H9 (cell line): ENCODE data around the gene MRPL20. TPM values are rescaled to one million over a fixed set of nuclear protein-coding genes. Genes with fewer than 3 reads are reported as not detected.

Source experiments
- DNase-seq: peaks from one replicate; pipeline ENCODE4 v3.0.0-alpha.2; 2017
- H2AFZ ChIP-seq: one replicate; pipeline ENCODE4 v1.6.1; 2013; ENCODE audit warnings: mild to moderate bottlenecking, low read length, control low read depth, moderate library complexity
- H2AK5ac ChIP-seq: 2 replicates; pipeline ENCODE4 v1.6.1; 2013; ENCODE audit warnings: low read length, control low read depth, mixed read lengths; ENCODE audit not compliant: insufficient read length
- H2BK120ac ChIP-seq: one replicate; pipeline ENCODE4 v1.6.1; 2013; ENCODE audit warnings: low read depth, mild to moderate bottlenecking, low read length, control low read depth, inconsistent platforms; ENCODE audit not compliant: poor library complexity, severe bottlenecking
- H2BK12ac ChIP-seq: 2 replicates; pipeline ENCODE4 v1.6.1; 2013; ENCODE audit warnings: low read length, control low read depth, mixed read lengths, low read depth; ENCODE audit not compliant: insufficient read length
- H2BK15ac ChIP-seq: 2 replicates; pipeline ENCODE4 v1.6.1; 2013; ENCODE audit warnings: low read depth, low read length, control low read depth
- H2BK20ac ChIP-seq: one replicate; pipeline ENCODE4 v1.6.1; 2013; ENCODE audit warnings: low read depth, mild to moderate bottlenecking, low read length, control low read depth, inconsistent platforms; ENCODE audit not compliant: poor library complexity, severe bottlenecking
- H2BK5ac ChIP-seq: 2 replicates; pipeline ENCODE4 v1.6.1; 2013; ENCODE audit warnings: low read length, control low read depth, mixed read lengths; ENCODE audit not compliant: insufficient read length
- H3K14ac ChIP-seq: 2 replicates; pipeline ENCODE4 v1.6.1; 2013; ENCODE audit warnings: low read length, control low read depth; ENCODE audit not compliant: insufficient read depth
- H3K18ac ChIP-seq: 2 replicates; pipeline ENCODE4 v1.6.1; 2013; ENCODE audit warnings: low read depth, mild to moderate bottlenecking, mixed read lengths, low read length, control low read depth; ENCODE audit not compliant: insufficient read length
- H3K23ac ChIP-seq: 2 replicates; pipeline ENCODE4 v1.6.1; 2013; ENCODE audit warnings: low read length, control low read depth, mixed read lengths, low read depth; ENCODE audit not compliant: insufficient read length
- H3K23me2 ChIP-seq: 2 replicates; pipeline ENCODE4 v1.6.1; 2013; ENCODE audit warnings: low read depth, mild to moderate bottlenecking, mixed read lengths, low read length, control low read depth; ENCODE audit not compliant: insufficient read length, poor library complexity, severe bottlenecking
- H3K27ac ChIP-seq: 2 replicates; pipeline ENCODE4 v1.5.1; 2013; ENCODE audit warnings: low read length, control low read depth, mixed read lengths, low read depth; ENCODE audit not compliant: insufficient read length
- H3K27me3 ChIP-seq: 2 replicates; pipeline ENCODE4 v1.6.1; 2013; ENCODE audit warnings: low read length, control low read depth, inconsistent platforms; ENCODE audit not compliant: insufficient read depth
- H3K4ac ChIP-seq: 2 replicates; pipeline ENCODE4 v1.6.1; 2013; ENCODE audit warnings: low read depth, mild to moderate bottlenecking, control low read depth, inconsistent platforms, low read length, moderate library complexity
- H3K4me1 ChIP-seq: 2 replicates; pipeline ENCODE4 v1.6.1; 2013; ENCODE audit warnings: low read length, control low read depth, inconsistent platforms; ENCODE audit not compliant: insufficient read depth
- H3K4me2 ChIP-seq: 2 replicates; pipeline ENCODE4 v1.6.1; 2013; ENCODE audit warnings: low read length, control low read depth, mixed read lengths; ENCODE audit not compliant: insufficient read length, insufficient read depth
- H3K56ac ChIP-seq: 2 replicates; pipeline ENCODE4 v1.6.1; 2013; ENCODE audit warnings: low read depth, mild to moderate bottlenecking, mixed read lengths, low read length, control low read depth; ENCODE audit not compliant: insufficient read length
- H3K79me1 ChIP-seq: 2 replicates; pipeline ENCODE4 v1.6.1; 2013; ENCODE audit warnings: low read depth, mild to moderate bottlenecking, moderate library complexity, low read length, control low read depth, inconsistent platforms; ENCODE audit not compliant: insufficient read depth, poor library complexity, severe bottlenecking
- H3K79me2 ChIP-seq: 2 replicates; pipeline ENCODE4 v1.6.1; 2013; ENCODE audit warnings: low read length, control low read depth, inconsistent platforms; ENCODE audit not compliant: insufficient read depth
- H3K9ac ChIP-seq: 2 replicates; pipeline ENCODE4 v1.6.1; 2013; ENCODE audit warnings: low read length, control low read depth, mixed read lengths; ENCODE audit not compliant: insufficient read length; ENCODE audit errors: extremely low read depth
- H3K9me3 ChIP-seq: one replicate; pipeline ENCODE4 v1.6.1; 2013; ENCODE audit warnings: low read depth, low read length, inconsistent platforms; ENCODE audit not compliant: control insufficient read depth
- H3T11ph ChIP-seq: one replicate; pipeline ENCODE4 v1.6.1; 2013; ENCODE audit warnings: mild to moderate bottlenecking, low read length, control low read depth, inconsistent platforms
- H4K20me1 ChIP-seq: one replicate; pipeline ENCODE4 v1.6.1; 2013; ENCODE audit not compliant: control insufficient read depth, insufficient read length, insufficient read depth
- H4K5ac ChIP-seq: 2 replicates; pipeline ENCODE4 v1.6.1; 2013; ENCODE audit warnings: low read depth, mild to moderate bottlenecking, mixed read lengths, low read length, control low read depth; ENCODE audit not compliant: insufficient read length
- H4K8ac ChIP-seq: replicated peaks from 2 replicates; pipeline ENCODE4 v1.6.1; 2013; ENCODE audit warnings: low read length, control low read depth, mixed read lengths, low read depth; ENCODE audit not compliant: insufficient read length
- H4K91ac ChIP-seq: 2 replicates; pipeline ENCODE4 v1.6.1; 2013; ENCODE audit warnings: low read depth, mild to moderate bottlenecking, moderate library complexity, mixed read lengths, low read length, control low read depth; ENCODE audit not compliant: insufficient read length
- H3K27ac Mint-ChIP-seq, 3 experiments: 2 replicates in 2 of 3; 3 replicates in 1 of 3; pipeline ENCODE4 v1.8.0; 2020 to 2021; ENCODE audit warnings: mixed read lengths in 3 of 3, mild to moderate bottlenecking in 1 of 3, moderate library complexity in 1 of 3
- H3K27me3 Mint-ChIP-seq: 2 replicates; pipeline ENCODE4 v1.8.0; 2021; ENCODE audit warnings: low read depth, mild to moderate bottlenecking, moderate library complexity, mixed read lengths
- H3K36me3 Mint-ChIP-seq, 3 experiments: 2 replicates in 2 of 3; 3 replicates in 1 of 3; pipeline ENCODE4 v1.8.0; 2020 to 2021; ENCODE audit warnings: low read depth in 3 of 3, mixed read lengths in 3 of 3; ENCODE audit not compliant: insufficient read depth in 1 of 3
- H3K4me1 Mint-ChIP-seq, 2 experiments: 2 replicates each; pipeline ENCODE4 v1.8.0; 2020; ENCODE audit warnings: mixed read lengths in 2 of 2
- H3K4me3 Mint-ChIP-seq, 2 experiments: 2 replicates in 1 of 2; 3 replicates in 1 of 2; pipeline ENCODE4 v1.8.0; 2020 to 2021; ENCODE audit warnings: mild to moderate bottlenecking in 2 of 2, mixed read lengths in 2 of 2, moderate library complexity in 1 of 2
- H3K9me3 Mint-ChIP-seq, 2 experiments: 2 replicates in 1 of 2; 3 replicates in 1 of 2; pipeline ENCODE4 v1.8.0; 2020; ENCODE audit warnings: mild to moderate bottlenecking in 2 of 2, mixed read lengths in 2 of 2, moderate library complexity in 1 of 2
- WGBS: extraction: QIAGEN DNeasy Blood & Tissue Kit; methylation state at CpG from one replicate; pipeline ENCODE4 v1.1.7; 2013; ENCODE audit warnings: missing lambda C conversion rate, low lambda C conversion rate, mixed read lengths; ENCODE audit not compliant: insufficient read length; ENCODE audit errors: extremely low coverage; 5-methylcytosine and 5-hydroxymethylcytosine counted together
- total RNA-seq: library from RNA; stranded (reverse); gene quantifications from 2 replicates; pipeline ENCODE4 v1.2.1, GENCODE V29; 2021
- TF ChIP-seq, protein P1 (sequence below): fragments of 200-600 bp; sonication (generic); conservative IDR thresholded peaks from 3 replicates; pipeline ENCODE4 v1.8.0; 2021; ENCODE audit warnings: antibody characterized with exemption, mild to moderate bottlenecking

The MRPL20 gene
- total RNA-seq, 1 experiment from 2014 or later: 162 TPM

DNA sequence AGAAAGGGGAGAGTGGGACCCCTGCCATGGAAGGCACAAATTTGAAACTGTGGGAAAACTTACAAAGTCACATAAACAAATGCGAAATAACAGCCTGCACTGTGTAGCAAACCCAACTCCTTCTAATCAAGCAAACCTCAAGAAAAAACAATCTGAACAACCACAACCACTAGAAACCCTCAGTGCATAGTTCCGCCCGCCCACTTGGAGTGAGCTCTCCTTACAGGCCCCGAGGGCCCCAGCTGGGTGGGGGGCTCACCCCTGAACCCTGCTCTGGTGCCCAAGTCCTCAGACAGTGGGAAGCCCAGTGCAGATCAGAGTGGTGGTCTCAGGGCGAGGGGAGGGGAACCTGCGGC is 47.8 kb downstream of the MRPL20 start:
- Histone ChIP-seq H3K79me1 (no peaks in the 10 kb centered on the region), H3K79me2 (no peaks in the 10 kb centered on the region), H3T11ph (no peak overlapping the region), H2BK120ac (no peak overlapping the region), H2BK12ac (no peak overlapping the region), H3K4me2 (no peak overlapping the region), H4K5ac (no peak overlapping the region), H3K4me1 (peaks cover 2% of the 10 kb centered on the region; the same call in 1 of the 2 replicates), H2AK5ac (no peak overlapping the region), H3K18ac (no peak overlapping the region), H3K14ac (no peak overlapping the region), H2BK5ac (no peak overlapping the region), H3K27ac (no peak overlapping the region), H3K23me2 (peaks cover 4% of the 10 kb centered on the region), H4K91ac (no peak overlapping the region), H3K9ac (no peak overlapping the region), H2AFZ (no peak overlapping the region), H3K27me3 (peaks cover 4% of the 10 kb centered on the region; the same call in 1 of the 2 replicates), H3K23ac (no peak overlapping the region), H3K56ac (no peak overlapping the region), H4K8ac (no peak overlapping the region), H3K4ac (no peak overlapping the region), H4K20me1 (no peaks in the 10 kb centered on the region), H2BK15ac (no peak overlapping the region), H2BK20ac (no peak overlapping the region), H3K9me3 (no peaks in the 10 kb centered on the region)
- no CpG with 5 or more reads among the region's 6 CpGs for WGBS
- TF ChIP-seq, protein P1, sequence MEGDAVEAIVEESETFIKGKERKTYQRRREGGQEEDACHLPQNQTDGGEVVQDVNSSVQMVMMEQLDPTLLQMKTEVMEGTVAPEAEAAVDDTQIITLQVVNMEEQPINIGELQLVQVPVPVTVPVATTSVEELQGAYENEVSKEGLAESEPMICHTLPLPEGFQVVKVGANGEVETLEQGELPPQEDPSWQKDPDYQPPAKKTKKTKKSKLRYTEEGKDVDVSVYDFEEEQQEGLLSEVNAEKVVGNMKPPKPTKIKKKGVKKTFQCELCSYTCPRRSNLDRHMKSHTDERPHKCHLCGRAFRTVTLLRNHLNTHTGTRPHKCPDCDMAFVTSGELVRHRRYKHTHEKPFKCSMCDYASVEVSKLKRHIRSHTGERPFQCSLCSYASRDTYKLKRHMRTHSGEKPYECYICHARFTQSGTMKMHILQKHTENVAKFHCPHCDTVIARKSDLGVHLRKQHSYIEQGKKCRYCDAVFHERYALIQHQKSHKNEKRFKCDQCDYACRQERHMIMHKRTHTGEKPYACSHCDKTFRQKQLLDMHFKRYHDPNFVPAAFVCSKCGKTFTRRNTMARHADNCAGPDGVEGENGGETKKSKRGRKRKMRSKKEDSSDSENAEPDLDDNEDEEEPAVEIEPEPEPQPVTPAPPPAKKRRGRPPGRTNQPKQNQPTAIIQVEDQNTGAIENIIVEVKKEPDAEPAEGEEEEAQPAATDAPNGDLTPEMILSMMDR: no peak
- DNase-seq: no peak
- Mint-ChIP-seq H3K36me3 (no peaks in the 10 kb centered on the region), H3K4me1 (peaks cover 22 to 43% of the 10 kb centered on the region in 2 experiments), H3K9me3 (no peaks in the 10 kb centered on the region; a peak in 2 of 5 replicates), H3K27ac (peak overlapping the region in 1 of 3 experiments; percentile 77; a peak in 1 of 7 replicates), H3K27me3 (peaks cover 44% of the 10 kb centered on the region), H3K4me3 (no peak overlapping the region)
